Activated CD4-positive, alpha-beta T cell treated with anti-CD3 and anti-CD28 coated beads, Interleukin-2, amount 50 U/mL, for 16 hours (primary cell): ENCODE results near the gene TEX10.
A peak's percentile ranks its signal among the peaks of the same experiment; 100 is the strongest.
"Not testable (repeated sequence)": the region's sequence is repeated elsewhere in the genome, so short reads cannot be mapped to it uniquely, and the experiment has no call there.

Source experiments
- DNase-seq: peaks from one replicate; pipeline ENCODE4 v3.0.0-alpha.2; 2020

TEX10 gene

DNA sequence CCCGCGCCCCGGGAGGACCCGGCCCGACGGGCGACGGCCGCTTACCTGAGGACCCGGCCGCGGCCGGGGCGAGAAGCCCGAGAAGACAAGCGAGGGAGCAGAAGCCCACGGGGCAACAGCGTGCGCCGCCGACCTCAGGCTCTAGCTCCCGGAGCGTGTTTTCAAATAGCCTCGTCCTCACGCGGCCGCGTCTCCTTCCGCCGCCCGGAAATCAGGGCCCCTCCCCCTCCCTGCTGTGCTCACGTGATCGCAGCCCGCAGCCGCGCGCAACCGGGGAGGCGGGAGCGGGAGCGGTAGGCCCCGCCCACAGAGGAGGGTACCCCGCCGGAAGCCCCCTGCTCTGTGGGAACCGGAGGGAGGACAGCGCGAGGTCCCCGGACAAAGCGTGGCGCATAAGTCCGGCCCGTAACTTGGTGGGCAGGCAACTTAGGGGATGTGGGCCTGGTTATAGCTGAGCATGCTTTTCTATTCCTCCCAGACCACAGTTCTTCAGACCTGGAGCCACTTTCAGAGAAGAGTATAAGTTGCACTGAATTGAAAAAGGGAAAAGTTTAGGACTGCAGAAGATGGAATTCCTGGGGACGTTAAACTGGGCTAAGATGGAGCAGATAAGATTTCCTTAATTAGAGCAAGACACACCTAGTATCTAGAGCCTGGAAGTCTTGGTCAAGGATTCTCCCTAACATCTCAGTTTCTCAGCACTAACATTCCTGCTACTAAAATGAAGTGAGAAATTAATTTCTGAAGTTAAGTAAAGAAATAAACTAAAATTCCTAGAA, at the start of gene TEX10:
TEX10 (minus strand) TSS at position 216 of the 779 bp plus-strand sequence. CDS start 3,579 bp downstream, outside the sequence.
- peak; percentile 91 for DNase-seq

DNA sequence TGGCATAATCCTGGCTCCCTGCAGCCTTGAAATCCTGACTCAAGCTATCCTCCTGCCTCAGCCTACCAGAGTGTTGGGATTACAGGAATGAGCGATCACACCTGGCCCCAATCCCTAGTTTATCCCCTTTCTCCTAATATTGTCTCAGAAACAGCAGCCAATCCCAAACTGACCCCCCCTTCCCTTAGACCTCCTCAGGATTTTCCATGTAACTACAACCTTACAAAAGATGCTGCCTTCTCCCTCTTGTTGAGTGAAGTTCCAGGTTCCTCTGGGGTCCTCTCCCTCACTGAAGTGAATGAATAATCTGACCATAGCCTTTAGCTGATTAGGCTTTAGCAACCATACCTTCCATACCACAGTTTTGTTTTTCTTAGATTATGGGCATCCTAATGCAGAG, 48.3 kb upstream of the TEX10 start:
- DNase-seq = no peak

- no peak for DNase-seq
These were observed 45.0 kb upstream of the TEX10 start for GRCh38 chr9:100397529-100398266.

DNA sequence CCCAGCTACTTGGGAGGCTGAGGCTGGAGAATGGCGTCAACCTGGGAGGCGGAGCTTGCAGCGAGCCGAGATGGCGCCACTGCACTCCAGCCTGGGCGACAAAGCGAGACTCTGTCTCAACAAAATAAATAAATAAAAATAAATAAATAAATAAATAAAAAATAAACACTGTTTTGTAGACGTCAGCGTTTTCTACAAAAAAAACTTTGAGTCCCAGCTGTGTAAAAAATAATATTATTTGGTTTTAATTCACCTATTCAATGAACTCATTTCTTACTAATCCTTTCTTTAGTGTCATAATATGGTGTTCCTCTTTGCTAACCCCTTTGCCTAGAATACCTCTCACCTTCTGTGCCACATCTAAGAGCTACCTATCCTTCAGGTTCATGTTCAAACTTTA, 44.0 kb upstream of the TEX10 start:
- no peak for DNase-seq

GRCh38 chr9:100394816-100395215, 42.1 kb upstream of the TEX10 start:
- DNase-seq = no peak

DNA sequence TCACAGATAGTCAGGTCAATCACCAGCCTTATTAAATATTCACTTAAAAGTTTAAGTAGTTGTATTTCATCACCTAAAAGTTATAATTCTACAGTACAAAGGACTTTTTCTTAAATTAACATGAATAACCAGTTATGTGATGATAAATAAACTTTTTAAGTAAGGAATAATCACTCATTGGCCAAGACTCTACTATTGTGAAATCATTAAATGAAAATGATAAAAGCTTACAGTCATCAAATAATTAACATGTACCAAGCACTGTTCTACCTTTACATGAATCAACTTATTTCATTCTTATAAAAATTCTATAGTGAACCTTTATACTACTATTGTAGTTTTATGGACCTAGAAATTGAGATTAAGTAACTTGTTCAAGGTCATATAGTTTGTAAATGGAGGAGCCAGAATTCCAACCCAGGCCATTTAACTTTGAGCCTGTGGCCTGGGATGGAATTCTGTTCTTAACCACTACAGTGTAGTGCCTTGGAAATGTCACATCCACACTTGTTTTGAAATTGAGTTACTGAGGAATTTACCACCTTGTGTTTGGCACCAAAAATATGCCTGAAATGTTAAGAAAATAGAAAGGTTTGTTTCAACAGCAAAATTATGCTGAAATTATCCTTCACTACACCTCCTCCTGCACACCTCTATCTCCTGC, 41.4 kb upstream of the TEX10 start:
- no peak for DNase-seq

- DNase-seq = not testable (repeated sequence)
These were observed 40.2 kb upstream of the TEX10 start for GRCh38 chr9:100392989-100393388.

- DNase-seq = no peak
These were observed 27.1 kb upstream of the TEX10 start for GRCh38 chr9:100379862-100380261.

GRCh38 chr9:100377015-100377414, 24.3 kb upstream of the TEX10 start:
- no peak for DNase-seq

DNA sequence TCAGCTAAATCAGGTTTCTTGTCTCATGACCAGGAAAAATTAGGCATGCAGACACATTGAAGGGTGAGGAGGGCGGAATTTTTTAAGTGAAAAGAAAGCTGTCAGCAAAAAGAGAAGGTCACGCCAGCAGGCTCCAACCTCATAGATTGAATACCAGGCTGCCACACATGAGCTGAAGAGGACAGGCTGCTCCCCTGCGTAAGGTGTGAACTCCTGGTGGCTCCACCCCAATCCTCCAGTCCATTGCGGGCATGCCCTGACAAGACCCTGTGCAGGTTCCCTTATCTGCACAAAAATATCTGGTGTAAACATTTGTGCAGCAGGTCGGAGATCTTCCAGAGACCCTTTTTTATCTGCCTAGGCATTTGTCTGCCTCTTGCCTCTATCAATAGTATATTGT, 22.9 kb upstream of the TEX10 start:
- no peak for DNase-seq

DNA sequence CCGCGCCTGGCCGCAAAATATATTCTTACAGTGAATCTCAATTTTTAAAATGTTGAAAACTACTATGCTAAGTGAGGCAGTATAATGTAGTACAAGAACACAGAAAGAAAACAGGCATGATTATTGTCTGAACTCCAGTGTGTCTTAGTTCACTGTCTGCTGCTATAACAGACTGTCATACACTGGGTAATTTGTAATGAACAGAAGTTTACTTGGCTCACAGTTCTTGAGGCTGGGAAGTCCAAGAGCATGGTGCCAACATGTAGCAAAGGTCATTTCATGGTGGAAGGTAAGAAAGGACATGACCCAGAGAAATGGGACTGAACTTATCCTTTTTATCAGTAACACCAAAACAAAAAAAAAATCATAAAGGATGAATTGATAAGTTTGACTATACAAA, 19.9 kb upstream of the TEX10 start:
- DNase-seq = no peak

- no peak for DNase-seq
These were observed 17.5 kb upstream of the TEX10 start for GRCh38 chr9:100370064-100370723.

GRCh38 chr9:100368672-100369071, 15.9 kb upstream of the TEX10 start:
- no peak for DNase-seq

DNA sequence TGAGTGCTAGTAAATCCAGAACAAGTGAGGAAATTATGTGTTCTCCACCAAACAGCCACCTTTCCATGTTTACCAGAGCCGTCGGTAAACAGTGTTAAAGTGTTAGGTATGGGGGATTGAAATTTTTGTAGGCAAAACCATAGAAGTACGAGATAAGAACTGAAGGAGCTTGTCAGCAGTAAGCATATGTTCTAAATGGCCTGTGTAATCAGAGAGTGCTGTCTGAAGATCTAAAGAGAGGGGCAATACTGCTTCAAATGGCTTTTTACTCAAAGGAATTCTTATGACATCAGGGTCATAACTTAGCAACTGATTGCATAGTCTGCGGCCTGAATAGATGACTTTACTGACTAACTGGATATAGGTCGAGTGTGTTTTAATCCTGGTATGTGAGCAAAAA, 13.4 kb upstream of the TEX10 start:
- DNase-seq = no peak

DNA sequence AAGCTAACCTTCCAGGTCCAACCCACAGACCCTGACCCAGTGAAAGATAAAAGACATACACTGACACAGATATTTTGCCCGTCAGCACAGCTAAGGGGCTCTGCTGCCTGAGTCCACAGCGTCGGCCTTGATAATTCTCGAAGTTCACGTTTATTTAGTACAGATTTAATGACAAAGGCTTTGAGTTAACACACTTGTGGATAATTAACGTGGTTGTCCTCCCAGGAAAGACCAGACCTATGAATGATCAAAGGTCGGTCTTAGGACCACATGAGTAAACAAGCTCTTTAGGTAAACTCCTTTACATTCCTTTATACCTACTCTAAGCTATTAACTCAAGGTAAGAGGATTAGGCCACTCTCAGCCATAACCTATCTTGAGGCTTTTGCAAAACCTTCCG, 11.3 kb upstream of the TEX10 start:
- no peak for DNase-seq

DNA sequence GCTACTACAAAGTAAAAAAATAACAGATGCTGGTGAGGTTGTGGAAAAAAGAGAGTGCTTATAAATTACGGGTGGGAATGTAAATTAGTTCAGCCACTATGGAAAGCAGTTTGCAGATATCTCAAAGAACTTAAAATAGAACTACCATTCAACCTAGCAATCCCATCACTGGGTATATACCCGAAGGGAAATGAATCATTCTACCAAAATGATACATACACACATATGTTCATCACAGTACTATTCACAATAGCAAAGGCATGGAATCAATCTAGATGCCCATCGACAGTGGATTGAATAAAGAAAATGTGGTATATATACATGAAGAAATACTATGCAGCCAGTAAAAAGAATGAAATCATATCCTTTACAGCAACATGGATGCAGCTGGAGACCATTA, 6.3 kb upstream of the TEX10 start:
- DNase-seq = no peak

- no peak for DNase-seq
These were observed 4.8 kb upstream of the TEX10 start for GRCh38 chr9:100357501-100357900.

DNA sequence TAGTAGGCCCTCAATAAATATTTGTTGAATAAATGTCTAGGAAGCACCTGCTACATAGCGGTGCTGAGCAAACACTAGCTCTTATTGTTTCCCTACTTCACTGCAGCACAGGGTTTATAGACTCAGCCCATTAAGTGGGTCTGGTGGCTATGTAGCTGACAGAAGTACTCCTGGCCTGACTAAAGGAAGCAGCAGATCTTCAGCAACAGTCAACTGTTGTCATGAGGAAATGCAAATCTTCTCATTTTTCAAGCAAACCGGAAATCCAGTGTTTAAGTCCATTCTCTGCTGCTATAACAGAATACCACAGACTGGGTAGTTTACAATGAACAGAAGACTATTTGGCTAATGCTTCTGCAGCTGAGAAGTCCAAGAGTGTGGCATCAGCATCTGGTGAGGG, 2.8 kb upstream of the TEX10 start:
- DNase-seq = no peak

DNA sequence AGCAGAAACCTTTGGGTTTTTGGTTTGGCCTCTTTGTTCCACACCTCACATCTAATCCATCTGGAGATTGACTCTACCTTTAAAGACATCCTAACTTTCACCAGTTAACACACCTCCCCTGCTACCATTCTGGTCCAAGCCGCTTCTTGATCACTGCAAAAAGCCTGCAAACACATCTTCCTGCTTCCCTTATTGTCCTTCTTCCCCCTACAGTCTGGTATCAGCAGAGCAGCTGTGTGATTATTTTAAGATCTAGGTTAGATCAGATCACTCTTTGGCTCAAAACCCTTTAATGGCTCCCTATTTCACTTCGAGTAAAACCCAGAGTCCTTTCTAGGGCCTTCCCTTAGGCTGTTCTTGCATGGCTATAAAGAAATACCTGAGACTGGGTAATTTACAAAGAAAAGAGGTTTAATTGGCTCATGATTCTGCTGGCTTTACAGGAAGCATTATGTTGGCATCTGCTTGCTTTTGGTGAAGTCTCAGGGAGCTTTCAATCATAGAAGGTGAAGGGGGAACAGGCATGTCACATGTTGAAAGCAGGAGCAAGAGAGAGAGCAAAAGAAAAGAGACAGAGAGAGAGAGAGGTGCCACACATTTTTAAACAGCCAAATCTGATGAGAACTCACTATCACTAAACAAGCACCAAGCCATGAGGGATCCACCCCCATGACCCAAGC, 1.5 kb upstream of the TEX10 start:
- no peak for DNase-seq

GRCh38 chr9:100352201-100352726, 478 bp downstream of the TEX10 start:
- peak; percentile 27 for DNase-seq

- DNase-seq = no peak
These were observed 1.2 kb downstream of the TEX10 start for GRCh38 chr9:100351508-100351907.

DNA sequence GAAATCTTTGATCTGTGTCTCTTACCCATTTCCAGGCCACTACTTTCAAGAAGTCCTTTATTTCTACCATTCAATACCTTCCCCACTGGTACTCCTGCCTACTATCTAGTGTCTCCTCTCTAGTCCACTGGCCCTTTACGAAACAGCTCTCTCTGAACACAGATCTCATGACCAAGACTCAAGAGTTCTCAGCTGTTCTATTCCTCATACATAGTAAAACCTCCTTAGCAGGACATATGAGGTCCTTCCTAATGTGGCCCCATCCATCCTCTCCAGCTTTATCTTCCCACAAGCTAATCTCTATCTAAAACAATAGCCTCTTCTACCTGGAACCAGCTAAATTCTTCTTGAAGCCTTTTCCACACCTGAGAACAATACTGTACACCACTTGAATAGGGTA, 2.6 kb downstream of the TEX10 start:
- DNase-seq = no peak

DNA sequence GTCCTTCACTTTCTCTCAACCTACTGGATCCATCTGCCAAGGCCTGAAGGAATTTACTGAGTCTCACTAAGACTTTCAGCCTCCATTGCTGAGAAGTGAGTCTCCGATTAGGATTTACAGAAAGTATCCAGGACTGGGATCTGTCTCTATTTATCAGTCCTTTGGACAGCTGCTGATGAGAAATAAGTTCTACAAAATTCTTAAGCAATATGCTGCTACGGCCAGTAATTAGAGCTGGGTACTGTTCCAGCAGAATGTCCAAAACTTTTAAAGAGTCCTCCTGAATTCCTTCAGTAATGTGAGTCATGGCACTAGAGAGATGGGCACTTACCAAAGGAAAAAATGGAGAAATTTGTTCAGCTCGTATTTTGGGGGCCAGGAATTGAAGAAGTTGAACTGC, 5.9 kb downstream of the TEX10 start:
- DNase-seq = no peak
